Sigmoid colon (tissue), 4 donors: ENCODE results near the gene PSMA5.

Experiments used
- EP300 ChIP-seq, 4 donors: sonication (generic); formaldehyde crosslinking; IDR thresholded peaks; one replicate each; pipeline ENCODE4 v1.6.1; 2017; ENCODE audit warnings: antibody characterized with exemption in 4 of 4
- POLR2A ChIP-seq, 2 donors: fragments of 450-650 bp; IDR thresholded peaks; one replicate each; pipeline ENCODE4 v1.6.1; 2016; ENCODE audit warnings: antibody characterized with exemption in 2 of 2, mild to moderate bottlenecking in 2 of 2, moderate library complexity in 2 of 2
- POLR2AphosphoS5 ChIP-seq, 4 donors: sonication (generic); formaldehyde crosslinking; IDR thresholded peaks; one replicate each; pipeline ENCODE4 v1.6.1; 2017; ENCODE audit warnings: antibody characterized with exemption in 4 of 4
- TF ChIP-seq, protein P1 (sequence below), 4 experiments: fragments of 450-650 bp in 3 of 4; fragments of 200-600 bp in 1 of 4; IDR thresholded peaks; one replicate each; pipeline ENCODE4 v1.5.1; 2016 to 2019; ENCODE audit warnings: antibody characterized with exemption in 4 of 4, mild to moderate bottlenecking in 3 of 4, moderate library complexity in 2 of 4

- TF ChIP-seq, protein P1, sequence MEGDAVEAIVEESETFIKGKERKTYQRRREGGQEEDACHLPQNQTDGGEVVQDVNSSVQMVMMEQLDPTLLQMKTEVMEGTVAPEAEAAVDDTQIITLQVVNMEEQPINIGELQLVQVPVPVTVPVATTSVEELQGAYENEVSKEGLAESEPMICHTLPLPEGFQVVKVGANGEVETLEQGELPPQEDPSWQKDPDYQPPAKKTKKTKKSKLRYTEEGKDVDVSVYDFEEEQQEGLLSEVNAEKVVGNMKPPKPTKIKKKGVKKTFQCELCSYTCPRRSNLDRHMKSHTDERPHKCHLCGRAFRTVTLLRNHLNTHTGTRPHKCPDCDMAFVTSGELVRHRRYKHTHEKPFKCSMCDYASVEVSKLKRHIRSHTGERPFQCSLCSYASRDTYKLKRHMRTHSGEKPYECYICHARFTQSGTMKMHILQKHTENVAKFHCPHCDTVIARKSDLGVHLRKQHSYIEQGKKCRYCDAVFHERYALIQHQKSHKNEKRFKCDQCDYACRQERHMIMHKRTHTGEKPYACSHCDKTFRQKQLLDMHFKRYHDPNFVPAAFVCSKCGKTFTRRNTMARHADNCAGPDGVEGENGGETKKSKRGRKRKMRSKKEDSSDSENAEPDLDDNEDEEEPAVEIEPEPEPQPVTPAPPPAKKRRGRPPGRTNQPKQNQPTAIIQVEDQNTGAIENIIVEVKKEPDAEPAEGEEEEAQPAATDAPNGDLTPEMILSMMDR (IDR thresholded peaks at IDR 0.05) = no peak
- TF ChIP-seq POLR2A (IDR thresholded peaks at IDR 0.05) (no peak), POLR2AphosphoS5 (IDR thresholded peaks at IDR 0.05) (no peak), EP300 (IDR thresholded peaks at IDR 0.05) (no peak)
Measured at GRCh38 chr1:109402025-109402424, 24.2 kb downstream of the PSMA5 start.
